Vagina (tissue), 2 donors: Measurements from ENCODE around the gene WNT7A.

Experiments
- CTCF ChIP-seq, 3 experiments: fragments of 450-650 bp in 2 of 3; fragments of 200-600 bp in 1 of 3; sonication (generic) in 1 of 3; IDR thresholded peaks; one replicate each; pipeline ENCODE4 v1.5.1; 2017 to 2019; ENCODE audit warnings: antibody characterized with exemption in 3 of 3, mild to moderate bottlenecking in 2 of 3, moderate library complexity in 2 of 3
- POLR2A ChIP-seq, 2 donors: fragments of 450-650 bp; IDR thresholded peaks; one replicate each; pipeline ENCODE4 v1.6.1; 2017; ENCODE audit warnings: antibody characterized with exemption in 2 of 2, mild to moderate bottlenecking in 2 of 2, moderate library complexity in 2 of 2

- TF ChIP-seq CTCF (IDR thresholded peaks at IDR 0.05) (no peak), POLR2A (IDR thresholded peaks at IDR 0.05) (no peak)
Observed at GRCh38 chr3:13839253-13839652, 40.6 kb downstream of the WNT7A start.
